HFF-Myc (cell line): ENCODE measurements around the gene CAPS2.

Experiments used
- DNase-seq: peaks from one replicate; pipeline ENCODE4 v3.0.0-alpha.2; 2011; ENCODE audit warnings: low read depth; ENCODE audit errors: extremely low read depth
- H3K4me3 ChIP-seq: replicated peaks from 2 replicates; pipeline ENCODE4 v1.5.1; 2011; ENCODE audit warnings: low read depth, mild to moderate bottlenecking, control low read depth, low read length
- CTCF ChIP-seq: IDR thresholded peaks from 2 replicates; pipeline ENCODE4 v1.5.1; 2012; ENCODE audit warnings: mild to moderate bottlenecking, low read depth, low read length, control low read depth; ENCODE audit errors: missing control alignments

The CAPS2 gene

GRCh38 chr12:75227132-75227531 is 103.0 kb downstream of the CAPS2 start:
- no peak for TF ChIP-seq CTCF
- no peak for DNase-seq
- no peak overlapping the region for H3K4me3 ChIP-seq
